Measurements from ENCODE around the gene NSUN4. TPM values are rescaled to one million over a fixed set of nuclear protein-coding genes. Genes with fewer than 3 reads are reported as not detected.
A peak's percentile ranks its signal among the peaks of the same experiment; 100 is the strongest.
"Not testable (repeated sequence)": the region's sequence is repeated elsewhere in the genome, so short reads cannot be mapped to it uniquely, and the experiment has no call there.

Gene NSUN4
- total RNA-seq, 1 experiment from 2014 or later: 14.9 TPM

- not testable (repeated sequence) for H3K9me3 ChIP-seq (replicated peaks); H3K27ac ChIP-seq; DNase-seq (ENCODE audit: low read depth in 1 of 2, low spot score in 2 of 2); H3K27me3 ChIP-seq (replicated peaks); H3K36me3 ChIP-seq; H3K4me3 ChIP-seq
- H3K4me1 ChIP-seq (replicated peaks): peaks cover 13% of the 10 kb centered on the region
Measured at GRCh38 chr1:46337409-46337808, 3.2 kb upstream of the NSUN4 start.

GRCh38 chr1:46341222-46342083, 846 bp downstream of the NSUN4 start:
- H3K27ac ChIP-seq: peak overlapping the region; percentile 84
- no peaks in the 10 kb centered on the region for H3K9me3 ChIP-seq (replicated peaks)
- H3K4me3 ChIP-seq: peak overlapping the region; percentile 68
- H3K4me1 ChIP-seq (replicated peaks): peaks cover 13% of the 10 kb centered on the region
- no peak for DNase-seq (ENCODE audit: low read depth in 1 of 2, low spot score in 2 of 2)
- no peaks in the 10 kb centered on the region for H3K27me3 ChIP-seq (replicated peaks)
- peaks cover 34% of the 10 kb centered on the region for H3K36me3 ChIP-seq

- peak in 1 of 2 experiments; percentile 16 for DNase-seq (ENCODE audit: low read depth in 1 of 2, low spot score in 2 of 2)
- no peak overlapping the region for H3K27ac ChIP-seq
- peaks cover 41% of the 10 kb centered on the region for H3K36me3 ChIP-seq
- H3K9me3 ChIP-seq (replicated peaks): no peaks in the 10 kb centered on the region
- no peak overlapping the region for H3K4me3 ChIP-seq
- no peaks in the 10 kb centered on the region for H3K27me3 ChIP-seq (replicated peaks)
- H3K4me1 ChIP-seq (replicated peaks): peaks cover 13% of the 10 kb centered on the region
Measured at GRCh38 chr1:46342084-46342656, 1.6 kb downstream of the NSUN4 start.

- no peaks in the 10 kb centered on the region for H3K9me3 ChIP-seq (replicated peaks)
- H3K4me3 ChIP-seq: no peak overlapping the region
- no peaks in the 10 kb centered on the region for H3K27me3 ChIP-seq (replicated peaks)
- H3K27ac ChIP-seq: no peak overlapping the region
- peaks cover 48% of the 10 kb centered on the region for H3K36me3 ChIP-seq
- H3K4me1 ChIP-seq (replicated peaks): peaks cover 13% of the 10 kb centered on the region
- no peak for DNase-seq (ENCODE audit: low read depth in 1 of 2, low spot score in 2 of 2)
Measured at GRCh38 chr1:46342677-46343350, 2.2 kb downstream of the NSUN4 start.

- no peaks in the 10 kb centered on the region for H3K9me3 ChIP-seq (replicated peaks)
- peaks cover 13% of the 10 kb centered on the region for H3K4me1 ChIP-seq (replicated peaks)
- no peak overlapping the region for H3K27ac ChIP-seq
- no peak for DNase-seq (ENCODE audit: low read depth in 1 of 2, low spot score in 2 of 2)
- peaks cover 53% of the 10 kb centered on the region for H3K36me3 ChIP-seq
- H3K27me3 ChIP-seq (replicated peaks): no peaks in the 10 kb centered on the region
- H3K4me3 ChIP-seq: no peak overlapping the region
Measured at GRCh38 chr1:46343351-46343695, 2.7 kb downstream of the NSUN4 start.

GRCh38 chr1:46343705-46344104, 3.1 kb downstream of the NSUN4 start:
- H3K9me3 ChIP-seq (replicated peaks): no peaks in the 10 kb centered on the region
- peaks cover 54% of the 10 kb centered on the region for H3K36me3 ChIP-seq
- no peak overlapping the region for H3K27ac ChIP-seq
- no peaks in the 10 kb centered on the region for H3K27me3 ChIP-seq (replicated peaks)
- peaks cover 13% of the 10 kb centered on the region for H3K4me1 ChIP-seq (replicated peaks)
- H3K4me3 ChIP-seq: no peak overlapping the region
- DNase-seq (ENCODE audit: low read depth in 1 of 2, low spot score in 2 of 2): no peak

DNA sequence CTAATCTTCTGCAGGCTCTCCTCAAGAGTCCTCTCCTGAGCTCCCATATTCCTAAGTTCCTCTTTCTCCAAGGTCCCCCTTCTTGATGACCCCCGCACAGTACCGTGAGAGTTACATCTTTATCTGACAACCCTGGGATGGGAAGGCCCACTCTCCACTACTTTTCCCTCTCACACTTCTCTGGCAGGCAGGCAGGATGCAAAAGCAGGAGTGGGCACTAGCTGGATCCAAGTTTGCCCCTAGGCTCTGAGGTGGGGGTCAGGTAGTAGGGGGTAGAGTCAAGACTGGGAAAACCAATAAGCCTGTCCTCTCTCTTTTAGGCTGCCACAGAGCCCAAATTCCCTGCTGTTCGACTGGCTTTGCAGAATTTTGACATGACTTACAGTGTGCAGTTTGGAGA, 3.9 kb downstream of the NSUN4 start:
- Histone ChIP-seq H3K27ac (no peak overlapping the region), H3K9me3 (replicated peaks) (no peaks in the 10 kb centered on the region), H3K4me3 (no peak overlapping the region), H3K4me1 (replicated peaks) (peaks cover 9% of the 10 kb centered on the region), H3K36me3 (peaks cover 60% of the 10 kb centered on the region), H3K27me3 (replicated peaks) (no peaks in the 10 kb centered on the region)
- no peak for DNase-seq (ENCODE audit: low read depth in 1 of 2, low spot score in 2 of 2)

- no peak overlapping the region for H3K27ac ChIP-seq
- peaks cover 68% of the 10 kb centered on the region for H3K36me3 ChIP-seq
Measured at GRCh38 chr1:46345281-46345680, 4.7 kb downstream of the NSUN4 start.

DNA sequence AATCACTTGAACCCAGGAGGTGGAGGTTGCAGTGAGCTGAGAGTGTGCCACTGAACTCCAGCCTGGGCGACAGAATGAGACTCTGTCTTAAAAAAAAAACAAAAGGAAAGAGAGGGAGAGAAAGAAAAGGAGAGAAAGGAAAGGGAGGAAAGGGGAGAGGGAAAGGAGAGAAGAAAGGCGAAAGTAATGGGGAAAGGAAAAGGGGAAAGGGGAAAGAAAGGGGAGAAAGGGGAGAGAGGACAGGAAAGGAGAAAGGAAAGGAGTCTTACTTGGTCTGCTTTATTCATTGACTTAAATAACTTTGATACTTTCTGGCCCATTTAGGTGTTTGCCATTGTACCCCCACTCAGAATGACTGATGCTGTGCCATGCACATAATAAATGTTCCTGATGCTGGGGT, 11.8 kb downstream of the NSUN4 start:
- DNase-seq (ENCODE audit: low read depth in 1 of 2, low spot score in 2 of 2): no peak
- Histone ChIP-seq H3K4me1 (replicated peaks) (no peaks in the 10 kb centered on the region), H3K9me3 (replicated peaks) (no peaks in the 10 kb centered on the region), H3K36me3 (peaks cover 68% of the 10 kb centered on the region), H3K27ac (no peak overlapping the region), H3K27me3 (replicated peaks) (no peaks in the 10 kb centered on the region), H3K4me3 (no peak overlapping the region)

More at GRCh38 chr1:46345281-46345680, 4.7 kb downstream of the NSUN4 start:
- no peaks in the 10 kb centered on the region for H3K9me3 ChIP-seq (replicated peaks)
- no peak overlapping the region for H3K4me3 ChIP-seq
- H3K27me3 ChIP-seq (replicated peaks): no peaks in the 10 kb centered on the region
- DNase-seq (ENCODE audit: low read depth in 1 of 2, low spot score in 2 of 2): no peak
- H3K4me1 ChIP-seq (replicated peaks): peaks cover 6% of the 10 kb centered on the region; the same call in 1 of the 2 replicates

DNA sequence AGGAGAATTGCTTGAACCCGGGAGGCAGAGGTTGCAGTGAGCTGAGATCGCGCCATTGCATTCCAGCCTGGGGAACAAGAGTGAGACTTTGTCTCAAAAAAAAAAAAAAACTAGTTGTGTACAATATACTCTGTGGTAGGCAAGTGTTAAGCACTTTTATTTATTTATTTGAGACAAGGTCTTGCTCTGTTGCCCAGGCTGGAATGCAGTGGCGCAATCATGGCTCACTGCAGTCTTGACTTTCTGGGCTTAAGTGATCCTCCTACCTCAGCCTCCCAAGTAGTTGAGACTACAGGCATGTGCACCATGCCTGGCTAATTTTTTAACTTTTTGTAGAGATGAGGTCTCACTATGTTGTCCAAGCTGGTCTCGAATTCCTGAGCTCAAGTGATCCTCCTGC, 15.3 kb downstream of the NSUN4 start:
- H3K27me3 ChIP-seq (replicated peaks); H3K9me3 ChIP-seq (replicated peaks); H3K4me3 ChIP-seq; H3K27ac ChIP-seq; H3K4me1 ChIP-seq (replicated peaks); DNase-seq (ENCODE audit: low read depth in 1 of 2, low spot score in 2 of 2): not testable (repeated sequence)
- peaks cover 64% of the 10 kb centered on the region for H3K36me3 ChIP-seq

GRCh38 chr1:46362158-46362557, 21.6 kb downstream of the NSUN4 start:
- Histone ChIP-seq H3K9me3 (replicated peaks) (no peaks in the 10 kb centered on the region), H3K27ac (no peak overlapping the region), H3K4me3 (no peak overlapping the region), H3K36me3 (peaks cover 70% of the 10 kb centered on the region), H3K27me3 (replicated peaks) (no peaks in the 10 kb centered on the region), H3K4me1 (replicated peaks) (no peaks in the 10 kb centered on the region)
- DNase-seq (ENCODE audit: low read depth in 1 of 2, low spot score in 2 of 2): no peak

- Histone ChIP-seq H3K27ac (no peak overlapping the region), H3K36me3 (peaks cover 64% of the 10 kb centered on the region), H3K4me1 (replicated peaks) (no peaks in the 10 kb centered on the region), H3K27me3 (replicated peaks) (no peaks in the 10 kb centered on the region), H3K4me3 (no peak overlapping the region), H3K9me3 (replicated peaks) (no peaks in the 10 kb centered on the region)
- DNase-seq (ENCODE audit: low read depth in 1 of 2, low spot score in 2 of 2): no peak
Measured at GRCh38 chr1:46363121-46363520, 22.5 kb downstream of the NSUN4 start.

GRCh38 chr1:46364612-46365011, 24.0 kb downstream of the NSUN4 start:
- H3K4me1 ChIP-seq (replicated peaks): no peaks in the 10 kb centered on the region
- H3K27me3 ChIP-seq (replicated peaks): no peaks in the 10 kb centered on the region
- peaks cover 60% of the 10 kb centered on the region for H3K36me3 ChIP-seq
- DNase-seq (ENCODE audit: low read depth in 1 of 2, low spot score in 2 of 2): no peak
- no peaks in the 10 kb centered on the region for H3K9me3 ChIP-seq (replicated peaks)
- H3K4me3 ChIP-seq: no peak overlapping the region
- no peak overlapping the region for H3K27ac ChIP-seq

GRCh38 chr1:46365796-46366195, 25.2 kb downstream of the NSUN4 start:
- DNase-seq (ENCODE audit: low read depth in 1 of 2, low spot score in 2 of 2); H3K27ac ChIP-seq; H3K9me3 ChIP-seq (replicated peaks); H3K4me3 ChIP-seq; H3K4me1 ChIP-seq (replicated peaks); H3K27me3 ChIP-seq (replicated peaks): not testable (repeated sequence)
- H3K36me3 ChIP-seq: peaks cover 53% of the 10 kb centered on the region

Data from SJSA1 (cell line).